GM18505 (cell line): ENCODE results near the gene TRANK1.

Experiments
- ATAC-seq: cut with Tn5 transposase; IDR thresholded peaks from one replicate; pipeline ENCODE4 v1.9.1; 2021; ENCODE audit not compliant: unreplicated experiment
- POLR2A ChIP-seq: IDR thresholded peaks from 4 replicates; pipeline ENCODE4 v1.6.1; 2011; ENCODE audit warnings: borderline replicate concordance; ENCODE audit not compliant: insufficient read depth, insufficient read length; ENCODE audit errors: extremely low read depth

TRANK1 gene

GRCh38 chr3:36944641-36945270 lies at the start of gene TRANK1:
Gene TRANK1 (minus strand): TSS chr3:36945054. CDS start chr3:36944809, 245 bp downstream.
- peak; percentile 62 for ATAC-seq
- TF ChIP-seq POLR2A, result no peak

- peak; percentile 89 for TF ChIP-seq POLR2A
- peak; percentile 92 for ATAC-seq
Observed at GRCh38 chr3:36993326-36994283, 48.8 kb upstream of the TRANK1 start, which contains the start of gene MLH1. Gene MLH1 (plus strand): TSS chr3:36993518. CDS start chr3:36993548, 30 bp downstream.

- TF ChIP-seq POLR2A, result peak; percentile 92
- peak; percentile 87 for ATAC-seq
Observed at GRCh38 chr3:36992806-36993325, 48.0 kb upstream of the TRANK1 start, which contains the start of gene EPM2AIP1. Gene EPM2AIP1 (minus strand): TSS chr3:36993131. CDS start chr3:36993077, 54 bp downstream.

- TF ChIP-seq POLR2A, result no peak
- ATAC-seq, result no peak
Observed at GRCh38 chr3:36991923-36992805, 47.3 kb upstream of the TRANK1 start.

GRCh38 chr3:36991147-36991546 lies 46.3 kb upstream of the TRANK1 start:
- no peak for TF ChIP-seq POLR2A
- ATAC-seq, result no peak

GRCh38 chr3:36989568-36989967 lies 44.7 kb upstream of the TRANK1 start:
- no peak for TF ChIP-seq POLR2A
- ATAC-seq, result no peak

GRCh38 chr3:36989005-36989404 lies 44.2 kb upstream of the TRANK1 start:
- no peak for TF ChIP-seq POLR2A
- no peak for ATAC-seq

- no peak for ATAC-seq
- TF ChIP-seq POLR2A, result no peak
Observed at GRCh38 chr3:36988356-36988755, 43.5 kb upstream of the TRANK1 start.

GRCh38 chr3:36981006-36981405 lies 36.2 kb upstream of the TRANK1 start:
- no peak for ATAC-seq
- TF ChIP-seq POLR2A, result no peak

GRCh38 chr3:36973139-36973538 lies 28.3 kb upstream of the TRANK1 start:
- TF ChIP-seq POLR2A, result no peak
- no peak for ATAC-seq

GRCh38 chr3:36972163-36972562 lies 27.3 kb upstream of the TRANK1 start:
- no peak for ATAC-seq
- TF ChIP-seq POLR2A, result no peak

GRCh38 chr3:36969540-36970432 lies 24.9 kb upstream of the TRANK1 start:
- peak; percentile 100 for ATAC-seq
- no peak for TF ChIP-seq POLR2A

- TF ChIP-seq POLR2A, result no peak
- no peak for ATAC-seq
Observed at GRCh38 chr3:36969085-36969484, 24.2 kb upstream of the TRANK1 start.
